KMS-11 (cell line): ENCODE measurements around the gene TAS1R1.

Source experiments
- H2AFZ ChIP-seq: fragments of 200-600 bp; sonication (generic); 2 replicates; pipeline ENCODE4 v1.6.1; 2016; ENCODE audit warnings: antibody characterized with exemption, mixed run types, low read depth
- H3K27ac ChIP-seq: fragments of 200-600 bp; sonication (generic); 2 replicates; pipeline ENCODE4 v1.6.1; 2016; ENCODE audit warnings: mild to moderate bottlenecking, mixed run types
- H3K27me3 ChIP-seq: fragments of 200-600 bp; sonication (generic); 2 replicates; pipeline ENCODE4 v1.6.1; 2017; ENCODE audit warnings: mild to moderate bottlenecking, low read depth, mixed run types, moderate library complexity; ENCODE audit not compliant: insufficient read depth
- H3K36me3 ChIP-seq: fragments of 200-600 bp; sonication (generic); 2 replicates; pipeline ENCODE4 v1.6.1; 2017; ENCODE audit warnings: mild to moderate bottlenecking, mixed run types; ENCODE audit not compliant: insufficient read depth
- H3K4me1 ChIP-seq: fragments of 200-600 bp; sonication (generic); 2 replicates; pipeline ENCODE4 v1.6.1; 2016; ENCODE audit warnings: mild to moderate bottlenecking, low read depth, mixed run types; ENCODE audit not compliant: poor library complexity, severe bottlenecking
- H3K4me2 ChIP-seq: fragments of 200-600 bp; sonication (generic); 2 replicates; pipeline ENCODE4 v1.7.0; 2016; ENCODE audit warnings: mild to moderate bottlenecking, mixed run types
- H3K4me3 ChIP-seq: fragments of 200-600 bp; sonication (generic); IDR thresholded peaks from 2 replicates; pipeline ENCODE4 v1.6.1; 2017; ENCODE audit warnings: low read depth, low read length, mixed read lengths; ENCODE audit not compliant: insufficient read depth
- H3K79me2 ChIP-seq: fragments of 200-600 bp; sonication (generic); 2 replicates; pipeline ENCODE4 v1.6.1; 2016; ENCODE audit warnings: low read depth, mixed run types; ENCODE audit not compliant: insufficient read depth
- H3K9ac ChIP-seq: fragments of 200-600 bp; sonication (generic); 2 replicates; pipeline ENCODE4 v1.6.1; 2016; ENCODE audit warnings: mild to moderate bottlenecking, mixed run types
- H4K20me1 ChIP-seq: fragments of 200-600 bp; sonication (generic); 2 replicates; pipeline ENCODE4 v1.6.1; 2016; ENCODE audit warnings: mild to moderate bottlenecking, mixed run types; ENCODE audit not compliant: insufficient read depth
- CTCF ChIP-seq: fragments of 200-600 bp; sonication (generic); conservative IDR thresholded peaks from 2 replicates; pipeline ENCODE4 v1.6.1; 2017; ENCODE audit warnings: low read depth, mild to moderate bottlenecking, antibody characterized with exemption, low read length, moderate library complexity, mixed read lengths

TAS1R1 gene

GRCh38 chr1:6507461-6507911 lies 47.6 kb upstream of the TAS1R1 start:
- TF ChIP-seq CTCF: no peak
- Histone ChIP-seq H3K9ac (no peak overlapping the region), H4K20me1 (no peaks in the 10 kb centered on the region), H3K27ac (no peak overlapping the region), H2AFZ (no peak overlapping the region), H3K79me2 (no peaks in the 10 kb centered on the region), H3K36me3 (no peaks in the 10 kb centered on the region), H3K27me3 (peaks cover 62% of the 10 kb centered on the region), H3K4me1 (no peaks in the 10 kb centered on the region), H3K4me2 (no peak overlapping the region), H3K4me3 (no peak overlapping the region)

- Histone ChIP-seq H3K4me3 (no peak overlapping the region), H3K4me1 (no peaks in the 10 kb centered on the region), H4K20me1 (no peaks in the 10 kb centered on the region), H3K9ac (no peak overlapping the region), H2AFZ (no peak overlapping the region), H3K27me3 (peaks cover 56% of the 10 kb centered on the region), H3K4me2 (no peak overlapping the region), H3K36me3 (no peaks in the 10 kb centered on the region), H3K27ac (no peak overlapping the region), H3K79me2 (no peaks in the 10 kb centered on the region)
- no peak for TF ChIP-seq CTCF
Observed at GRCh38 chr1:6508154-6508815, 46.8 kb upstream of the TAS1R1 start.

GRCh38 chr1:6508816-6509189 lies 46.3 kb upstream of the TAS1R1 start:
- no peaks in the 10 kb centered on the region for H3K79me2 ChIP-seq
- H3K27me3 ChIP-seq: peaks cover 56% of the 10 kb centered on the region
- H3K4me3 ChIP-seq: no peak overlapping the region
- H3K4me1 ChIP-seq: no peaks in the 10 kb centered on the region
- no peak overlapping the region for H2AFZ ChIP-seq
- H3K27ac ChIP-seq: no peak overlapping the region
- H3K9ac ChIP-seq: no peak overlapping the region
- TF ChIP-seq CTCF: no peak
- H3K36me3 ChIP-seq: no peaks in the 10 kb centered on the region
- H4K20me1 ChIP-seq: no peaks in the 10 kb centered on the region
- H3K4me2 ChIP-seq: no peak overlapping the region

- no peaks in the 10 kb centered on the region for H3K4me1 ChIP-seq
- no peak for TF ChIP-seq CTCF
- peaks cover 51% of the 10 kb centered on the region for H3K27me3 ChIP-seq
- no peak overlapping the region for H3K4me3 ChIP-seq
- no peak overlapping the region for H3K27ac ChIP-seq
- no peak overlapping the region for H3K4me2 ChIP-seq
- H3K9ac ChIP-seq: no peak overlapping the region
- H3K79me2 ChIP-seq: no peaks in the 10 kb centered on the region
- no peaks in the 10 kb centered on the region for H4K20me1 ChIP-seq
- H3K36me3 ChIP-seq: no peaks in the 10 kb centered on the region
- no peak overlapping the region for H2AFZ ChIP-seq
Observed at GRCh38 chr1:6509220-6509918, 45.7 kb upstream of the TAS1R1 start.
